ENCODE measurements around the gene SUFU.

DNA sequence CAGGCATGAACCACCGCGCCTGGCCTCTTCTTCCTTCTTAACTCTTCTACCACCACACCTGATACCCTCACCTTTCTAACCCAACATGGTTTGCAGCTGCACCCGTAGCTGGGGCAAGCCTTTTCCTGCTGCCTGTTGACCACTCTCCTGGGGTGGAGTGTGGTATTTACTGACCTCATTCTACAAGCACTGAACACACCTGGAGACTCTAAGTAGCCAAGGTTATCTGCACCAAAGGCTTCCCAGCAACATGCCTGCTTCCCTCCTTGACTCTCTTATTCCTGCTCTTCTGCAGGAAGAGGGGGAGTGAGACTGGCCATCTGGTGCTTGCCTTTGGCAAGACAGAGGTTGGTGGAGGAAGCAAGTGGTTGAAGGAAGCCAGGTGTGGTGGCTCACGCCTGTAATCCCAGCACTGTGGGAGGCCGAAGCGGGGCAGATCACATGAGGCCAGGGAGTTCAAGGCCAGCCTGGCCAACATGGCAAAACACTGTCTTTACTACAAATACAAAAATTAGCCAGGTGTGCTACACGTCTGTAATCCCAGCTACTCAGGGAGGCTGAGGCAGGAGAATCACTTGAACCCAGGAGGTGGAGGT is 11.3 kb upstream of the SUFU start:
- TF ChIP-seq, protein P1, sequence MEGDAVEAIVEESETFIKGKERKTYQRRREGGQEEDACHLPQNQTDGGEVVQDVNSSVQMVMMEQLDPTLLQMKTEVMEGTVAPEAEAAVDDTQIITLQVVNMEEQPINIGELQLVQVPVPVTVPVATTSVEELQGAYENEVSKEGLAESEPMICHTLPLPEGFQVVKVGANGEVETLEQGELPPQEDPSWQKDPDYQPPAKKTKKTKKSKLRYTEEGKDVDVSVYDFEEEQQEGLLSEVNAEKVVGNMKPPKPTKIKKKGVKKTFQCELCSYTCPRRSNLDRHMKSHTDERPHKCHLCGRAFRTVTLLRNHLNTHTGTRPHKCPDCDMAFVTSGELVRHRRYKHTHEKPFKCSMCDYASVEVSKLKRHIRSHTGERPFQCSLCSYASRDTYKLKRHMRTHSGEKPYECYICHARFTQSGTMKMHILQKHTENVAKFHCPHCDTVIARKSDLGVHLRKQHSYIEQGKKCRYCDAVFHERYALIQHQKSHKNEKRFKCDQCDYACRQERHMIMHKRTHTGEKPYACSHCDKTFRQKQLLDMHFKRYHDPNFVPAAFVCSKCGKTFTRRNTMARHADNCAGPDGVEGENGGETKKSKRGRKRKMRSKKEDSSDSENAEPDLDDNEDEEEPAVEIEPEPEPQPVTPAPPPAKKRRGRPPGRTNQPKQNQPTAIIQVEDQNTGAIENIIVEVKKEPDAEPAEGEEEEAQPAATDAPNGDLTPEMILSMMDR (IDR thresholded peaks at IDR 0.05; ENCODE audit: insufficient read depth, low read length, poor library complexity, severe bottlenecking): no peak
- TF ChIP-seq EZH2phosphoT487 (conservative IDR thresholded peaks at IDR 0.05; ENCODE audit: low read length): no peak

Measured in SU-DHL-6 (cell line).